Gastroesophageal sphincter (tissue), 3 donors: ENCODE data around the gene SPACA7.

ENCODE experiments used
- CTCF ChIP-seq, 4 experiments: fragments of 200-600 bp in 2 of 4; fragments of 450-650 bp in 2 of 4; sonication (generic) in 1 of 4; IDR thresholded peaks; one replicate each; pipeline ENCODE4 v1.5.1; 2017 to 2019; ENCODE audit warnings: antibody characterized with exemption in 4 of 4, mild to moderate bottlenecking in 2 of 4, moderate library complexity in 2 of 4
- EP300 ChIP-seq: sonication (generic); formaldehyde crosslinking; IDR thresholded peaks from one replicate; pipeline ENCODE4 v1.6.1; 2017; ENCODE audit warnings: antibody characterized with exemption, mild to moderate bottlenecking
- POLR2A ChIP-seq, 2 donors: fragments of 450-650 bp; IDR thresholded peaks; one replicate each; pipeline ENCODE4 v1.6.1; 2017; ENCODE audit warnings: antibody characterized with exemption in 2 of 2, mild to moderate bottlenecking in 2 of 2, moderate library complexity in 1 of 2
- POLR2AphosphoS5 ChIP-seq: sonication (generic); formaldehyde crosslinking; IDR thresholded peaks from one replicate; pipeline ENCODE4 v1.6.1; 2017; ENCODE audit warnings: antibody characterized with exemption

GRCh38 chr13:112416647-112417046, 40.5 kb downstream of the SPACA7 start:
- TF ChIP-seq POLR2AphosphoS5: no peak
- TF ChIP-seq CTCF (IDR thresholded peaks at IDR 0.05): no peak
- no peak for TF ChIP-seq POLR2A (IDR thresholded peaks at IDR 0.05)
- TF ChIP-seq EP300: no peak
